ENCODE results near the gene CHRM1.
"Not testable (repeated sequence)": the region's sequence is repeated elsewhere in the genome, so short reads cannot be mapped to it uniquely, and the experiment has no call there.

Gene CHRM1

GRCh38 chr11:62875698-62876478 lies 45.3 kb downstream of the CHRM1 start:
- no peak for DNase-seq (ENCODE audit: low read depth, low spot score)

- DNase-seq (ENCODE audit: low read depth, low spot score) = no peak
Measured at GRCh38 chr11:62874851-62875250, 46.3 kb downstream of the CHRM1 start.

DNA sequence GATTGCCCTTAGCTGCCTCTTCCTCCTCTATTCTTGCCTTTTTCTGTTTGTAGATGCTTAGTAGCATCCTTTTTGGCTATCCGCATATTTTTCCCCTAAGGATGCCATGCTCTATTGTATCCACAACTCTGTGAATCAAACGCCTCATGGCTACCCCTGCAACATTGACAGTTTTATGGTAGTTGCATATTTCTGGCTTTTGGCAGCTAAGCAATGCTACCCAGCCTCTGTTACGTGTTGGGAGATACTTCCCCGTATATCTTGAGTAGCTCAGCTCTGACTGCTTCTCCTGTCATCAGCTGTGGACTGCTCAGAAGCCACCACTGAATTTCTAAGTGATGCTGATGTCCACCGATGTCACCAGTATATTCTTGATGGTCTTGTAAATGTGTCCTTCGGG lies 55.5 kb downstream of the CHRM1 start:
- DNase-seq (ENCODE audit: low read depth, low spot score) = no peak

DNA sequence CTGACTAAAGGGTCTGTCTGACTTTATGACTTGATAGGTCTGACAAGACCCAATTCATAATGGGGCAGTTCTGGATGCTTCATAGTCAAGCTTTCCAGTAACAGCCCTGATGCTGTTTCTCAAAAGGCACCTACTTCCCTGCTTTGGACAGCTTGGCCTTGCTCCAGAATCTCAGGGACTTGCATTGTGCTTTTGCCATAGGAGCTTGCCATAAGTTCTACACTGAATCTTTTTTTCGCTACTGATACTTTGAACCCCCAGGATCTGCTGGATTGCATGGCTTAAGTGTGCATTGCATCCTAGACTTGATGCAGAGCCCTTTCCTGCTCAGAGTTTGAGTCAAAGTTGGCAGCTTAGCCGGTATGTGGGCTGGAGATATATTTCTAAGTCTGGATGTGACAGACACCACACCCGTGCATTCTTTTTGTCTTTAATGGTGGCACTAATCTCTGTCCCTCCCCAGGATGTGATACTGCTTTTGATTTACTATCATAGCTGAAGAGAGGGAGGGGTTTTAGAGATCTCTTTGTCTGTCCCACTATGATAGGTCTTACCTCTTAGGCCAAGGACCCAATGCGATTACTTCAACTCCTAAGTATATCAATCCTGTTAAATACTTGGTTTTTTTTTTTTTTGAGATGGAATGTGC lies 57.4 kb downstream of the CHRM1 start:
- DNase-seq (ENCODE audit: low read depth, low spot score) = no peak

- not testable (repeated sequence) for DNase-seq (ENCODE audit: low read depth, low spot score)
Measured at GRCh38 chr11:62861564-62862192, 59.5 kb downstream of the CHRM1 start.

GRCh38 chr11:62860835-62861563 lies 60.2 kb downstream of the CHRM1 start:
- no peak for DNase-seq (ENCODE audit: low read depth, low spot score)

GRCh38 chr11:62859281-62859703 lies 61.9 kb downstream of the CHRM1 start:
- not testable (repeated sequence) for DNase-seq (ENCODE audit: low read depth, low spot score)
